HG03196 (cell line): ENCODE data around the gene PRXL2C.

Source experiments
- ATAC-seq: cut with Tn5 transposase; IDR thresholded peaks from one replicate; pipeline ENCODE4 v1.9.1; 2021; ENCODE audit not compliant: unreplicated experiment

PRXL2C gene

GRCh38 chr9:96612966-96613589 is 42.0 kb downstream of the PRXL2C start:
- ATAC-seq = no peak

- ATAC-seq = no peak
Measured at GRCh38 chr9:96612105-96612965, 42.8 kb downstream of the PRXL2C start.

- ATAC-seq = no peak
Measured at GRCh38 chr9:96611302-96611701, 43.8 kb downstream of the PRXL2C start.

GRCh38 chr9:96609732-96610131 is 45.4 kb downstream of the PRXL2C start:
- no peak for ATAC-seq

GRCh38 chr9:96607971-96608370 is 47.1 kb downstream of the PRXL2C start:
- ATAC-seq = no peak

- ATAC-seq = no peak
Measured at GRCh38 chr9:96605328-96605727, 49.8 kb downstream of the PRXL2C start.

- ATAC-seq = no peak
Measured at GRCh38 chr9:96604004-96604319, 51.2 kb downstream of the PRXL2C start.

GRCh38 chr9:96603305-96604003 is 51.7 kb downstream of the PRXL2C start:
- no peak for ATAC-seq

- ATAC-seq = no peak
Measured at GRCh38 chr9:96599298-96599697, 55.8 kb downstream of the PRXL2C start.

GRCh38 chr9:96596601-96597111 is 58.5 kb downstream of the PRXL2C start:
- no peak for ATAC-seq
